Panc1 (cell line): ENCODE measurements around the gene FBXO24. TPM values are rescaled to one million over a fixed set of nuclear protein-coding genes. Genes with fewer than 3 reads are reported as not detected.

Experiments used
- ATAC-seq: fragments of 200-7000 bp; cut with Tn5 transposase; 2 replicates; pipeline ENCODE4 v1.9.1; 2020; ENCODE audit warnings: mild to moderate bottlenecking, moderate library complexity
- BruUV-seq: library from RNA; stranded (reverse); fragments of 400-500 nt; replicated peaks from 2 replicates; lab custom pipeline; 2021; lab: Mats Ljungman, UMichigan
- CTCF ChIA-PET: fragments of 300-600 bp; sonication (Branson Sonifier 250); formaldehyde crosslinking; loops from one replicate; lab custom pipeline; 2022; ENCODE audit warnings: antibody characterized with exemption; lab: Charles Lee
- POLR2A ChIA-PET: fragments of 300-600 bp; sonication (Branson Sonifier 250); formaldehyde crosslinking; loops from one replicate; lab custom pipeline; 2022; ENCODE audit warnings: antibody characterized with exemption; lab: Charles Lee
- DNase-seq: peaks from one replicate; pipeline ENCODE4 v3.0.0-alpha.2; 2010; ENCODE audit warnings: low read depth, low spot score
- H3K27ac ChIP-seq: 2 replicates; pipeline ENCODE4 v1.5.1; 2011; ENCODE audit warnings: mild to moderate bottlenecking, low read length, inconsistent platforms
- H3K27me3 ChIP-seq: fragments of 200-500 bp; sonication (Bioruptor generic); 2 replicates; pipeline ENCODE4 v1.6.0; 2014; ENCODE audit warnings: low read length, inconsistent platforms; ENCODE audit not compliant: control insufficient read depth, insufficient read depth
- H3K36me3 ChIP-seq: fragments of 200-500 bp; sonication (Bioruptor generic); 2 replicates; pipeline ENCODE4 v1.5.1; 2014; ENCODE audit warnings: inconsistent platforms, mild to moderate bottlenecking, low read length, moderate library complexity; ENCODE audit not compliant: control insufficient read depth, insufficient read depth
- H3K4me1 ChIP-seq: 2 replicates; pipeline ENCODE4 v1.5.1; 2011; ENCODE audit warnings: inconsistent platforms, mild to moderate bottlenecking, low read length, moderate library complexity; ENCODE audit not compliant: control insufficient read depth, insufficient read depth
- H3K4me3 ChIP-seq, 2 experiments: 2 replicates each; pipeline ENCODE4 v1.5.1; 2011 to 2012; ENCODE audit warnings: low read depth in 2 of 2, low read length in 2 of 2, mild to moderate bottlenecking in 2 of 2, inconsistent platforms in 1 of 2, moderate library complexity in 1 of 2
- H3K9me3 ChIP-seq: fragments of 200-500 bp; sonication (Bioruptor generic); 2 replicates; pipeline ENCODE4 v1.5.1; 2014; ENCODE audit warnings: low read depth, mild to moderate bottlenecking, inconsistent platforms, low read length, moderate library complexity; ENCODE audit not compliant: control insufficient read depth, insufficient read depth
- CTCF ChIP-seq: fragments of 450-650 bp; IDR thresholded peaks from 2 replicates; pipeline ENCODE4 v1.5.1; 2017; ENCODE audit warnings: mild to moderate bottlenecking
- POLR2AphosphoS5 ChIP-seq: IDR thresholded peaks from 2 replicates; pipeline ENCODE4 v1.6.1; 2012; ENCODE audit warnings: mild to moderate bottlenecking, low read depth, low read length, moderate library complexity
- REST ChIP-seq, 2 experiments: IDR thresholded peaks; 2 replicates each; pipeline ENCODE4 v1.6.1; 2011 to 2012; ENCODE audit warnings: low read depth in 2 of 2, control low read depth in 1 of 2, low read length in 1 of 2, mild to moderate bottlenecking in 1 of 2, moderate library complexity in 1 of 2; ENCODE audit not compliant: insufficient read depth in 1 of 2
- SIN3A ChIP-seq: IDR thresholded peaks from 2 replicates; pipeline ENCODE4 v1.6.1; 2012; ENCODE audit warnings: low read depth, mild to moderate bottlenecking, low read length, moderate library complexity, borderline replicate concordance; ENCODE audit not compliant: insufficient read depth
- TCF7L2 ChIP-seq: IDR thresholded peaks from 2 replicates; pipeline ENCODE4 v1.6.1; 2011; ENCODE audit warnings: mild to moderate bottlenecking, low read depth, low read length, inconsistent platforms
- in situ Hi-C: cut with HindIII; loops from 2 replicates; pipeline ENCODE4 v1.10.0; 2016; ENCODE audit warnings: low sequenced_read_pairs, low pct_unique_long_range_greater_than_20kb
- intact Hi-C: fragments of 100-400 bp; cut with micrococcal nuclease; formaldehyde crosslinking; loops from one replicate; pipeline ENCODE4 v1.10.0; 2022; ENCODE audit not compliant: unreplicated experiment
- total RNA-seq: library from RNA; stranded (reverse); gene quantifications from one replicate; pipeline ENCODE4 v1.2.1, GENCODE V29; 2021; ENCODE audit not compliant: unreplicated experiment

Gene FBXO24
- total RNA-seq, 1 experiment from 2014 or later = 0.59 TPM

- TF ChIP-seq CTCF (no peak), TCF7L2 (no peak), SIN3A (no peak), POLR2AphosphoS5 (no peak), REST (IDR thresholded peaks at IDR 0.05; ENCODE audit: insufficient read depth in 1 of 2, low read depth in 2 of 2, low read length in 1 of 2) (no peak)
- in situ Hi-C loops = no loop called here
Measured at GRCh38 chr7:100570954-100571828, 14.9 kb upstream of the FBXO24 start.

GRCh38 chr7:100571829-100572116 is 14.4 kb upstream of the FBXO24 start:
- Histone ChIP-seq H3K36me3 (no peaks in the 10 kb centered on the region), H3K4me3 (no peak overlapping the region), H3K27me3 (no peaks in the 10 kb centered on the region), H3K27ac (no peak overlapping the region; the same call in 1 of the 2 replicates), H3K9me3 (no peaks in the 10 kb centered on the region), H3K4me1 (peaks cover 39% of the 10 kb centered on the region)
- DNase-seq (no peak), ATAC-seq (no peak)
- no TSS peak for BruUV-seq
- TF ChIP-seq TCF7L2 = no peak
- no peak for TF ChIP-seq CTCF
- no peak for TF ChIP-seq REST (IDR thresholded peaks at IDR 0.05; ENCODE audit: insufficient read depth in 1 of 2, low read depth in 2 of 2, low read length in 1 of 2)
- TF ChIP-seq SIN3A = no peak
- ChIA-PET POLR2A (interaction anchor here (0.6 kb wide), 1 partner anchor 475 kb away, joined by 3 read pairs; no protein-coding TSS in a partner anchor), CTCF (interaction anchor here (0.6 kb wide), 1 partner anchor 18 kb away, joined by 3 read pairs; no protein-coding TSS in a partner anchor)
- intact Hi-C loops = no loop called here
- in situ Hi-C loops = no loop called here

More at GRCh38 chr7:100570954-100571828, 14.9 kb upstream of the FBXO24 start:
- BruUV-seq = no TSS peak
- no peak overlapping the region for H3K4me3 ChIP-seq
- no peak overlapping the region; the same call in 1 of the 2 replicates for H3K27ac ChIP-seq
- CTCF ChIA-PET = interaction anchor here (0.6 kb wide), 2 partner anchors 18 to 127 kb away, joined by 3 to 6 read pairs; no protein-coding TSS in a partner anchor
- ATAC-seq (no peak), DNase-seq (no peak)
- intact Hi-C loops = no loop called here
- no peaks in the 10 kb centered on the region for H3K36me3 ChIP-seq
- POLR2A ChIA-PET = interaction anchor here (0.6 kb wide), 1 partner anchor 475 kb away, joined by 3 read pairs; no protein-coding TSS in a partner anchor
- H3K4me1 ChIP-seq = peaks cover 44% of the 10 kb centered on the region
- no peaks in the 10 kb centered on the region for H3K9me3 ChIP-seq
- no peaks in the 10 kb centered on the region for H3K27me3 ChIP-seq
